GM19193 (cell line): ENCODE results near the gene CHN2.

Experiments used
- POLR2A ChIP-seq: IDR thresholded peaks from 4 replicates; pipeline ENCODE4 v1.6.1; 2011; ENCODE audit not compliant: insufficient read depth, insufficient read length; ENCODE audit errors: extremely low read depth

The CHN2 gene

GRCh38 chr7:29330136-29330535, 135.6 kb downstream of the CHN2 start:
- TF ChIP-seq POLR2A: no peak

GRCh38 chr7:29331163-29331562, 136.6 kb downstream of the CHN2 start:
- TF ChIP-seq POLR2A: no peak

- no peak for TF ChIP-seq POLR2A
Observed at GRCh38 chr7:29332042-29332811, 137.7 kb downstream of the CHN2 start.

- no peak for TF ChIP-seq POLR2A
Observed at GRCh38 chr7:29332875-29333855, 138.6 kb downstream of the CHN2 start.

DNA sequence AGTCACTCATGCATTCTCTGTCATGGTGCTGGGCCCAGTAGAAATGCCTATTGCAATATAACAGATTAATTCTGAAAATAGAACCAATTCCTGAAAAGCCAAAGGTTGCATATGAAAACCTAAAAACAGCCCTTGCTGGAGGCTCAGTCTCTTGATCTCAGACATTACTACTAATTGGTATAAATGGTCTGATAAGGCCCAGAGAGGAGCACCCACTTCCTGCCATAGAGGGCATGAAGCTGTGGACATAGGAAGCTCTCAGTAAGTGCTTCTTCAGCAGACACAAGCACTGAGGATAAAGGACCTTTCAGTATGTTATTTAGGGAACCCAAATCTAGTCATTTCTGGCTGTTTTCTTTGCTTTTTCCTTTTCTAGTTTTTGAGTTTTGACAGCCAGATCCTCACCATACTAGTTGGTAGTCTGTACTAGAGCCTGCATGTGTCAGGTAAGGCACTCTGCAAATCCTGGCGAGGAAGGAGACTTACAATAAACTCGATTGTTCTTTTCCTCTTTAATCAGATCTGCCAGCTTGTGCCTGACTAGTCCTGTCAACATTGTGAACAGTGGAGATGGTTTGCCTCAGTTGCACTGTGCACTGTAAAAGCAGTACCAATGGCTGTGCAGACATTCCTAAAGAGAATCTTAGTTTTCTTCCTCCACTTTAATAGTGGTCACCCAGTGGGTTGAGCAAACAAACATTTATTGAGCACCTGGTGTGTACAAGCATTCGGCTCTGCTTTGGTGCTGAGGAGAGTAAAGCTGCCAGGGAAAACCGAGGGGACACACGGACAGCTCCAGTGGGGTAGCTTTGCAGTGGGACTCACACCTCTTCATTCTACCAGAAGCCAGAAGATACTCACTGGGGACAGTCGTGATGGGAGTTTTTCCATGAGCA, 140.9 kb downstream of the CHN2 start:
- TF ChIP-seq POLR2A: no peak

DNA sequence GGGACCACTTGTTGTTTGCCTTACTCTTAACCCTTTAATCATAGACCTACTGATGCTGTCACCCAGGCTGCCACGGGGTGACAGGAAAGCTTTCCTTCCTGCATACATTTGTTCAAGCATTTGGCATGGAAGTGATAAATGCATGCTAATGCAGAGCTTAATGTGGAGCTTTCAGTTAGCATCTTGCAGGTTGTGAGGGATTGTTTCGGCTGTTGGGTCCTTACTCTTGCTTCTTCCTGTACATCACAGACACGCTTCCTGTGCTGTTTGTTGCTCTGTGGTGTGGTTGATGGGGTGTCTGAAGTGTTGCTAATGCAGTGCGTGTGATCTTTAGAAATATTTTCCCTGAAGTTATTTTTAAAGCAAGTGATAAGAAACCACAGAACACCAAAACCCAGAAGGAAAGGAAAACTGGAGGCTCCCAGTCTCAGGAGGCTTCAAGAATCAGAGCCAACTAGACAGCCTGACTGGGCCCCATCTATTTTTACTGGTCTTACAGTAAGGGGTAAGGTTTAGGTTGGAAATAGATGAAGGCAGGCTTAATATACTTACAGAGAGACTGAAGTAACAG, 143.1 kb downstream of the CHN2 start:
- no peak for TF ChIP-seq POLR2A

GRCh38 chr7:29340696-29341095, 146.1 kb downstream of the CHN2 start:
- no peak for TF ChIP-seq POLR2A

DNA sequence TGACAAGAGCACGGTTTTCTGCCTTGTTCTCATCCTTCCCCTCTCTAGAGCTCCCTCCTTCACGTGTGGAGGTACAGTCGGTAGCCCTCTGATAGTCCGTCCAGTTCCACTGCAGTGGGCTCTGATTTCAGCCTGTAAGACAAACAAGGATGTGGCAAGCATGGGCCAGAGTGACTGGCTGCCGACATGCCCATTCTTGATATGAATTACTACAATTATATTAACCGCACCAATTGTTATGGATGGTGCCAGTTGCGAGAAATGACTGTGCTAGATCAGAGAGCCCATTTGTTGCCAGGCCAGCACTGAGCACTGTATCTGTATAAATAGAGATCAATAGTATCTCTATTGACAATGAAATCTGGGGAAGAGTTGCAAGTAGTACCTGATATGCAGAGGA, 146.6 kb downstream of the CHN2 start:
- no peak for TF ChIP-seq POLR2A

DNA sequence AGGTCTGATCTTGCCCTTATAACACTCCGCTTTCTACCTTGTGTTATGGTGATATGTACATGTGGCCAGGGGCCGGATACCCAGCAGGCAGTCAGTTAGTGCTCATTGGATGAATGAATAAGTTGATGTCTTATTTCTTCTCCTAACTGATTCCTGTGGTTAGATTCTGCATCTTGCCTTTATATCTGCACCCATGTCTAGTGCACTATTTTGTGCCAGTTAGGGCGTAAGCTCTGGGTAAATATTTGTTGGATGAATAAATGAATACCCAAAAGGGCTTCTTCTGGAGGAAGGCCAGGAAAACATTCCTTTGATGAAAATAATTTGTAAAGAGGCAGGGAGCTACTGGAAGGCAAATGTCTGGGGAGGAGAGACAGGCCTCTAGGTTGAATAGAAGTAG, 148.2 kb downstream of the CHN2 start:
- no peak for TF ChIP-seq POLR2A

- TF ChIP-seq POLR2A: no peak
Observed at GRCh38 chr7:29343399-29343798, 148.8 kb downstream of the CHN2 start.

DNA sequence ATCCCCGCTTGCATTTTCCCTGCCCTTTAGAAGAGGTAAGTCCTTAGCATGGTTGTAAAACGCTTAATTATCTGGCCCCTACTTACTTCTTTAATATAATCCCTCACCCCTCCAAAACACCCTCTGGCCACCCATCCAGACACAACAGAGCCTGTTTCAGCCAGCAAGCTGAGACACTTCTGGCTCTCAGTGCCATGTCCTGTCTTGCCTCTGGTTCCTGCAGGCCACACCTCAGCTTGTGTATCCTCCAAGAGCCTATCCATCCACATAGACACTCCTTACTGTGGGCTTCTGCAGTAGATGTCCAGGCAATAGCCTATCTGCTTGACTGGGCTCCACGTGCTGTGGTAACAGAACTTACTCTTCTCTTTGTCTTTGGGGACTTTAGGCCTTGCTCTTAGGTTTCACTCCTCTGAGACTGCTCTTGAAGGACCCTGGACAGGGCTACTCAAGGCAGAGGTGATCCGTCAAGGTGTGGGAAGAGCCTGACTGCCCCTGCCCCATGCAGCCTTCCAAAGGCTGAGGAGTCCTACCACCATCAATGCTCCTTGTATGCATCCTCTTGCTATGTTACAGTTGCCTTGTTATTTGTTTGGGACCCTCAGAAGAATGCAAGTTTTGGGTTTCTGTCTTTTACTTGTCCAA, 149.9 kb downstream of the CHN2 start:
- TF ChIP-seq POLR2A: no peak

DNA sequence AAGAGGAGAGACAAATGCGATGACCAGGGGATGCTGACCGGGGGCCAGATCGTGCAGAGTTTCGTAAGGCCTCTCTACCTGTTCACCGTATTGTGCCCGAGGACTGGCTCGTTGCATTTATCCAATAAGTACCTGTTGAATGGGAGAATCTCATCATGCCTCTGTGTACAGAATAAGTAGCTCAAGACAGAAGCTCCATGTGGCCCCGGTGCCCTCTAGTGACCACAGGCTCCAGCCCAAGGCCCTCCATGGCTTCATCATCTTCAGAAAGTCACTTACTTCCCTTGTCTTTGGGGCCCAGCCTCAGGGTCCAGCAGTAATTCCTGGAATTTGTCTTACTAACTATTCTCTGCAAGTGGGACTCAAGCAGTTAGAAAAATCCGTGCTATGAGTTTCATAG, 151.0 kb downstream of the CHN2 start:
- no peak for TF ChIP-seq POLR2A

- no peak for TF ChIP-seq POLR2A
Observed at GRCh38 chr7:29346231-29346978, 151.8 kb downstream of the CHN2 start.

GRCh38 chr7:29349362-29349761, 154.8 kb downstream of the CHN2 start:
- TF ChIP-seq POLR2A: no peak

DNA sequence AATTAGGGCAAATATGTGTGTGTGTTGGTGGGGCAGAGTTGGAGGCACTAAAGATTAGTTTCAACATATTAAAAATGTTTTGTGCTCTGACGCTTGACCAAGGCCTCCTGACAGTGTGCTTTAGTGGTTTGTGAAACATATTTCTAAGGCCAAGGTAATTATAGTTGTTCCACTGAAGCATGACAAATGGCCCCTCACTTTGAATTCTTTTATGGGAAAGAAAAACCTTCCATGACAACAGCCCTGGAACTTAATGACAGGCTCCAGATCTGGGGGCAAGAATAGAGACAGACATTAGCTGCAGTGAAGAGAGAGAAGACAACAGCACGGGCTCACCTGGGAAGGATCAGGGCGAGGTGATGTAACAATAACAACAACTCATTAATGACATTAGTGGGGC, 155.8 kb downstream of the CHN2 start:
- no peak for TF ChIP-seq POLR2A
